GM12878 (cell line): ENCODE measurements around the gene CD164L2. TPM values are rescaled to one million over a fixed set of nuclear protein-coding genes. Genes with fewer than 3 reads are reported as not detected.
A peak's percentile ranks its signal among the peaks of the same experiment; 100 is the strongest.

Experiments used
- BMI1 ChIP-seq: fragments of 450-650 bp; IDR thresholded peaks from 2 replicates; pipeline ENCODE4 v1.6.1; 2016; ENCODE audit warnings: mild to moderate bottlenecking, moderate library complexity, borderline replicate concordance
- EGR1 ChIP-seq, 2 experiments: IDR thresholded peaks; 1 replicate in 1 of 2; 2 replicates in 1 of 2; pipeline ENCODE4 v1.6.1; 2011 to 2012; ENCODE audit warnings: low read depth in 2 of 2, low read length in 2 of 2, borderline replicate concordance in 1 of 2, mild to moderate bottlenecking in 1 of 2, moderate library complexity in 1 of 2
- ELK1 ChIP-seq: IDR thresholded peaks from 2 replicates; pipeline ENCODE4 v1.6.1; 2012; ENCODE audit warnings: low read depth, low read length, improper control_type of control experiment
- ETV6 ChIP-seq, 2 experiments: fragments of 450-650 bp in 1 of 2; IDR thresholded peaks in 1 of 2; conservative IDR thresholded peaks in 1 of 2; 2 replicates each; pipeline ENCODE4 v1.6.1; 2014; ENCODE audit warnings: antibody characterized with exemption in 1 of 2, borderline replicate concordance in 1 of 2, low read depth in 1 of 2, mild to moderate bottlenecking in 1 of 2, moderate library complexity in 1 of 2
- KAT2A ChIP-seq: conservative IDR thresholded peaks from 2 replicates; pipeline ENCODE4 v1.6.1; 2011; ENCODE audit warnings: low read depth, low read length; ENCODE audit not compliant: control insufficient read depth
- KDM1A ChIP-seq: fragments of 200-600 bp; sonication (generic); IDR thresholded peaks from 2 replicates; pipeline ENCODE4 v1.6.1; 2016; ENCODE audit warnings: borderline replicate concordance
- MEF2B ChIP-seq: fragments of 450-650 bp; IDR thresholded peaks from 2 replicates; pipeline ENCODE4 v1.6.1; 2018; ENCODE audit warnings: mild to moderate bottlenecking, moderate library complexity; ENCODE audit not compliant: partially characterized antibody, poor library complexity, severe bottlenecking
- MLLT1 ChIP-seq: fragments of 450-650 bp; IDR thresholded peaks from 2 replicates; pipeline ENCODE4 v1.6.1; 2016; ENCODE audit warnings: mild to moderate bottlenecking
- NFIC ChIP-seq: IDR thresholded peaks from 2 replicates; pipeline ENCODE4 v1.6.1; 2012; ENCODE audit warnings: low read depth, mild to moderate bottlenecking, inconsistent platforms, low read length, moderate library complexity
- NKRF ChIP-seq: fragments of 450-650 bp; conservative IDR thresholded peaks from 2 replicates; pipeline ENCODE4 v1.6.1; 2017; ENCODE audit warnings: mild to moderate bottlenecking, moderate library complexity
- PBX3 ChIP-seq: IDR thresholded peaks from 2 replicates; pipeline ENCODE4 v1.6.1; 2011; ENCODE audit warnings: mild to moderate bottlenecking, low read depth, low read length, moderate library complexity; ENCODE audit not compliant: insufficient replicate concordance
- RCOR1 ChIP-seq: conservative IDR thresholded peaks from 2 replicates; pipeline ENCODE4 v1.6.1; 2012; ENCODE audit warnings: low read depth, low read length, improper control_type of control experiment
- SMAD1 ChIP-seq: fragments of 450-650 bp; IDR thresholded peaks from 2 replicates; pipeline ENCODE4 v1.6.1; 2018; ENCODE audit warnings: mild to moderate bottlenecking, low read depth; ENCODE audit not compliant: partially characterized antibody
- SPI1 ChIP-seq: IDR thresholded peaks from 2 replicates; pipeline ENCODE4 v1.6.1; 2011; ENCODE audit warnings: low read depth, mild to moderate bottlenecking, low read length, moderate library complexity, borderline replicate concordance; ENCODE audit not compliant: insufficient read depth
- SUPT20H ChIP-seq: IDR thresholded peaks from 2 replicates; pipeline ENCODE4 v1.6.1; 2011; ENCODE audit warnings: low read depth, mild to moderate bottlenecking, low read length, moderate library complexity, borderline replicate concordance; ENCODE audit not compliant: control insufficient read depth
- TCF3 ChIP-seq: IDR thresholded peaks from 2 replicates; pipeline ENCODE4 v1.6.1; 2012; ENCODE audit warnings: low read depth, mild to moderate bottlenecking, low read length, borderline replicate concordance; ENCODE audit not compliant: insufficient read depth
- TCF7 ChIP-seq: IDR thresholded peaks from 2 replicates; pipeline ENCODE4 v1.6.1; 2014; ENCODE audit warnings: antibody characterized with exemption, borderline replicate concordance
- USF1 ChIP-seq: IDR thresholded peaks from 2 replicates; pipeline ENCODE4 v1.6.1; 2011; ENCODE audit warnings: borderline replicate concordance, low read depth, mild to moderate bottlenecking, moderate library complexity, mixed read lengths, low read length; ENCODE audit not compliant: insufficient read depth; ENCODE audit errors: extremely low read length
- ZBTB33 ChIP-seq: fragments of 450-650 bp; IDR thresholded peaks from 2 replicates; pipeline ENCODE4 v1.6.1; 2017; ENCODE audit warnings: mild to moderate bottlenecking
- polyA plus RNA-seq, 11 experiments: library from polyadenylated mRNA; depleted of rRNA in 4 of 11; unstranded in 6 of 11; stranded (reverse) in 5 of 11; fragments of >200 nt; fragmentation: Nextera tagmentation in 4 of 11; fragmentation: Illumina TruSeq in 1 of 11; extraction: Ambion mirVana in 4 of 11; extraction: Trizol in 1 of 11; gene quantifications; 1 replicate in 1 of 11; 2 replicates in 10 of 11; pipeline versions ENCODE4 v1.2.1 to v1.2.3, GENCODE V29; 2011 to 2016; ENCODE audit warnings: inconsistent platforms in 2 of 11, missing spikeins in 2 of 11, low read depth in 1 of 11
- total RNA-seq, 4 experiments: library from RNA; depleted of rRNA in 3 of 4; stranded (reverse); fragments of >200 nt in 3 of 4; fragmentation: Illumina TruSeq in 1 of 4; extraction: Trizol in 1 of 4; gene quantifications; 2 replicates each; pipeline versions ENCODE4 v1.2.1 to v1.2.3, GENCODE V29; 2013 to 2021

The CD164L2 gene
- total and polyA plus RNA-seq, 10 of the 15 experiments (the other 5 are each of a cell fraction or from before 2014, with no cell fraction given) = not detected

- TF ChIP-seq SPI1 = no peak
- TF ChIP-seq EGR1 (IDR thresholded peaks at IDR 0.05; ENCODE audit: borderline replicate concordance in 1 of 2, low read depth in 2 of 2, low read length in 2 of 2) = peak in 1 of 2 experiments; percentile 80; a peak in 2 of 3 replicates
- TF ChIP-seq ZBTB33 = no peak
- no peak for TF ChIP-seq ETV6 (conservative IDR thresholded peaks at IDR 0.05 in 1 of 2, IDR thresholded peaks at IDR 0.05 in 1 of 2; ENCODE audit: borderline replicate concordance in 1 of 2, low read depth in 1 of 2)
- peak; percentile 94 for TF ChIP-seq TCF3
- TF ChIP-seq NKRF = no peak
- TF ChIP-seq KDM1A = no peak
- no peak for TF ChIP-seq MEF2B
- no peak for TF ChIP-seq RCOR1
- no peak for TF ChIP-seq KAT2A
- no peak for TF ChIP-seq BMI1
- no peak for TF ChIP-seq SMAD1
- no peak for TF ChIP-seq TCF7
- TF ChIP-seq PBX3 = no peak
- no peak for TF ChIP-seq ELK1
- no peak for TF ChIP-seq USF1
- no peak for TF ChIP-seq NFIC
- no peak for TF ChIP-seq SUPT20H
- TF ChIP-seq MLLT1 = no peak
Measured at GRCh38 chr1:27357281-27358037, 25.7 kb downstream of the CD164L2 start (continued).
